Stimulated activated CD8-positive, alpha-beta memory T cell treated with anti-CD3 and anti-CD28 coated beads, Interleukin-15, amount 100 ng/mL, for 24 hours (primary cell): ENCODE results near the gene SLC25A12.
"Not testable (repeated sequence)": the region's sequence is repeated elsewhere in the genome, so short reads cannot be mapped to it uniquely, and the experiment has no call there.

Source experiments
- DNase-seq: peaks from one replicate; pipeline ENCODE4 v3.0.0-alpha.2; 2020; ENCODE audit warnings: low read depth

Gene SLC25A12

GRCh38 chr2:171788316-171788993, 105.6 kb downstream of the SLC25A12 start:
- no peak for DNase-seq

GRCh38 chr2:171787333-171788072, 106.5 kb downstream of the SLC25A12 start:
- no peak for DNase-seq

- no peak for DNase-seq
Observed at GRCh38 chr2:171785450-171785849, 108.6 kb downstream of the SLC25A12 start.

DNA sequence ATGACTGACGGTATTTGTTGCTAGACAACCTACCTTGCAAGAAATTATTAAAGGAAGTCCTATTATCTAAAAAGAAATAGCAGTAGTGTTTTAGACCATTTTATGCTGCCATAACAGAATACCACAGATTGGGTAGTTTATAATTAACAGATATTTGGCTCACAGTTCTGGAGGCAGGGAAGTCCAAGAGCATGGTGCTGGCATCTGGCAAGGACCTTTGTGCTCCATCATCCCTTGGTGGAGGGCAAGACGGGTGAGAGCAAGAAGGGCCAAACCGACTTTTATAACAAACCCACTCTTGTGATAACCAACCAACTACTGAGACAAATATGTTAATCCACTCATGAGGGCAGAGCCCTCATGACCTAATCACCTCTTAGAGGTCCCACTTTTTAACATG, 115.5 kb downstream of the SLC25A12 start:
- no peak for DNase-seq

DNA sequence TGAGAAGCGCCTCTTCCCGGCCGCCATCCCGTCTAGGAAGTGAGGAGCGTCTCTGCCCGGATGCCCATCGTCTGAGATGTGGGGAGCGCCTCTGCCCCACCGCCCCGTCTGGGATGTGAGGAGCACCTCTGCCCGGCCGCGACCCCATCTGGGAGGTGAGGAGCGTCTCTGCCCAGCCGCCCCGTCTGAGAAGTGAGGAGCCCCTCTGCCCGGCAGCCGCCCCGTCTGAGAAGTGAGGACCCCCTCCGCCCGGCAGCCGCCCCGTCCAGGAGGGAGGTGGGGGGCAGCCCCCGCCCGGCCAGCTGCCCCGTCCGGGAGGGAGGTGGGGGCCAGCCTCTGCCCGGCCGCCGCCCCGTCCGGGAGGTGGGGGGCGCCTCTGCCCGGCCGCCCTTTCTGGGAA, 119.5 kb downstream of the SLC25A12 start:
- not testable (repeated sequence) for DNase-seq

- DNase-seq = no peak
Observed at GRCh38 chr2:171772373-171772772, 121.7 kb downstream of the SLC25A12 start.

GRCh38 chr2:171771463-171771862, 122.6 kb downstream of the SLC25A12 start:
- DNase-seq = no peak

GRCh38 chr2:171763602-171764001, 130.4 kb downstream of the SLC25A12 start:
- DNase-seq = no peak

DNA sequence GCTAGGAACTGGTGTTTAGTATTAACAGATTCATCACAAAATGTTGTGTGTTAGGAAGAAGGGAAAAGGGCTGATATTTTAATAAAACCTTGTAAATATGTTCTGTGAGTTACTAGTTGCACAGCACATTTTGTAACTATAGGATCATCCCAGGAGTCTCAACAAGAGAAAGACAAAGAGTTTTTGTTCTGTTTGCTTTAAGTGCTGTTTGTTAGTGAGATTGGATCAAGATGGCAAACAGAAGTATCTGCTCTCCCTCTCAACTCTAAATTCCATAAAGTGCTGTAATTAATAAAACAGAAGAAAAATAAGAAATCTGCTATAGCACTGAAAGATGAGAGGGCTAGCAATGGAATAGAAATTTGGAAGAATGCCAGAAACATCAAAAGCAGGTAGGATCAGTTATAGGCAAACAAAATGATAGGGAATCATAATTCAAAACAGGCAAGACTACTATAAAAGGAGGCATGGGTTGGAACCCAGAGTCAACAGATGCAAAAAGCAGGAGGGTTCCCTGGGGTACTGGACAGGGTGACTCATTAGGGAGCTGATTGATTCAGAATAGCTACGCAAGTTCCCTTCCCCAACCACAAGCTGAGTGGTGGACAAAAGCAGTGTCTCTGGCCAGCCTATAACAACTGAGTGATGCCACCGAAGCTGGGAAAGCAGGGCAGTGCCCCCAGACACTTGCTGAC, 131.0 kb downstream of the SLC25A12 start:
- no peak for DNase-seq

- DNase-seq = not testable (repeated sequence)
Observed at GRCh38 chr2:171761176-171761575, 132.9 kb downstream of the SLC25A12 start.

GRCh38 chr2:171758762-171759161, 135.3 kb downstream of the SLC25A12 start:
- not testable (repeated sequence) for DNase-seq

- DNase-seq = no peak
Observed at GRCh38 chr2:171754254-171754939, 139.6 kb downstream of the SLC25A12 start.

DNA sequence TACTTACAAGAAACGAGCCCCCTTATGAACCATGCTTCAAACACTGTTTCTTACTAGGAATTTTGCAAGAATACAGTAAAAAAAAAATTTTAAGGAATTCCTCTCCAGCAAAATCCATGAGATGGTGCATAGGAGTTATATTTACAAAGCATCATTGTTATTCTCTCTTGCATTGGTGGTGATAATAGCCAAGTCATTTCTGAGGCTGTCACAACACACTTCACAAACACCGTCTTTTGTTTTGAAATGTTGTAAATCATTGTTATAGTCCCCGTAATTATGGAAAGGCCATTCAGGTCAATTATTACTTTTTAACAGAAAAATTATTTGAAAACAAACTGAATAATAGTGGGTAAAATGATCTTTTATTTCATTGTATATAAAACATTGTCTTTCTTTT, 146.7 kb downstream of the SLC25A12 start:
- DNase-seq = no peak

GRCh38 chr2:171745806-171746205, 148.2 kb downstream of the SLC25A12 start:
- no peak for DNase-seq

- no peak for DNase-seq
Observed at GRCh38 chr2:171745141-171745540, 148.9 kb downstream of the SLC25A12 start.

DNA sequence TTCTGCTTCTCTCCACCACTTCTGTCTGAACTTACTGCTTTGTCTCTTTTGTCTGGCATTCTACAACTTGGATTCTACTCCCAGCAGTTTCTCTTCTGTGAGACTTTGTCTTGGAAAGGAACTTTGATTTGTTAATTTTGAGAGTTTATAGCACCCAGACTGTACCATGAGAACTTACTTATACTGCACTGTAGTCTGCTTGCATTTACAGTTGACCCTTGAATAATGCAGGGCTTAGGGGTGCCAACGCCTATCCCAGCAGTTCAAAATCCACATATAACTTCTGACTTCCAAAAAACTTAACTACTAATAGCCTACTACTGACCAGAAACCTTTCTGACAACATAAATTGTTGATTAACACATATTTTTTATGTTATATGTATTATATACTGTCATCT, 151.3 kb downstream of the SLC25A12 start:
- DNase-seq = no peak

DNA sequence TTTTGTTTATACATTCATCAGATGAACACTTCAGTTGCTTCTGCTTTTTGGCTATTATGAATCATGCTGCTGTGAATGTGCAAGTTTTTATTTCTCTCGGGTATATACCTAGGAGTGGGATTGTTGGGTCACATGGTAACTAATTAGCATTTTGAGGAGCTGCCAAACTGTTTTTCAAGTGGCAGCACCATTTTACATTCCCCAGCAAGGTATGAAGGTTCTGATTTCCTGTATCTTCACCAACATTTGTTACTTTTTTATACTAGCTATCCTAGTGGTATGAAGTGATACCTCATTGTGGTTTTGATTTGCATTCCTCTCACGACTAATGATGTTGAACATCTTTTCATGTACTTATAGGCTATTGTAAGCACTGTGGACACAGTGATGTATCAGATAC, 152.9 kb downstream of the SLC25A12 start:
- no peak for DNase-seq

DNA sequence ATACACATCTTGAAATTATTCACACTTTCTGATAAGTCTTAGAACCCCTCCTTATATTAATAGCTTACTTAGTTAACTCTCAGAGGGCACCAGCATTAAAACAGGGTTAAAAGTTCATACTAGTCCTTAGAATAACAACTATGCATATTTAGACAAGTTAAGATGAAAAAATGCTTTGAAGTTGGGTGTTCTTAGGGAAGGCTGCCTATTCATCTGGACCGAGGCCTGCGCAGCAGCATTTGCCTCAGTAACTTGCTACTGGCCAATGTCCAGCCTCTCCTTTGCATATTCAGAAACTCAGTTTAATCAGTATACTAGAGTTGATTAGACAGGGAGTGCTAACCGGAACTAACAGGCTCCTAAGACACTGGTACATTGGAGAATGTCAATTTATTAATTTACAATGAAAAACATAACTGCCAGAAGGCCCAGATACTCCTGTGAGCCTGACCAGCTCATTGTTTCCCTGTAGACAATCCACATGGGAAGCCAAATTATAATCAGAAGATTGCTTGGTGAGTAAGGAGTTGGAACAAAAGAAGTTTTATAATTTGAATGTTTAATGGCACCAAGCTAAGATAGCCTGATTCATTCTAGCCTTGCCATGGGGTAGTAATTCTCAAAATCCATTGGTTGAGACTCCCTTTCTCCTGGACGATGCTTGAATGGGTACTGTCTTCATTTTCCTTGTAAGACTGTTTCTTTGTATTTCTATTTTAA, 157.9 kb downstream of the SLC25A12 start:
- no peak for DNase-seq
